Measurements from ENCODE around the gene HIVEP2. TPM values are rescaled to one million over a fixed set of nuclear protein-coding genes. Genes with fewer than 3 reads are reported as not detected.

The HIVEP2 gene
- total RNA-seq, 1 experiment from 2014 or later = 4.2 TPM

GRCh38 chr6:142731611-142732010 is 213.4 kb downstream of the HIVEP2 start:
- no peaks in the 10 kb centered on the region for H3K27me3 Mint-ChIP-seq (ENCODE audit: low read depth)
- Histone ChIP-seq H3K23ac (ENCODE audit: insufficient read length, low read depth, low read length) (no peak overlapping the region), H3T11ph (ENCODE audit: low read length) (no peak overlapping the region), H3K56ac (ENCODE audit: insufficient read length, low read depth, low read length) (no peak overlapping the region), H3K18ac (ENCODE audit: insufficient read length, low read depth, low read length) (no peak overlapping the region), H3K4me1 (ENCODE audit: insufficient read depth, low read length) (no peaks in the 10 kb centered on the region; the same call in 1 of the 2 replicates), H2AFZ (ENCODE audit: low read length) (no peak overlapping the region), H2BK15ac (ENCODE audit: low read depth, low read length) (no peak overlapping the region), H3K9ac (ENCODE audit: extremely low read depth, insufficient read length, low read length) (no peak overlapping the region), H3K4me2 (ENCODE audit: insufficient read depth, insufficient read length, low read length) (no peak overlapping the region), H2BK12ac (ENCODE audit: insufficient read length, low read depth, low read length) (no peak overlapping the region), H3K14ac (ENCODE audit: insufficient read depth, low read length) (no peak overlapping the region), H4K20me1 (ENCODE audit: control insufficient read depth, insufficient read depth, insufficient read length) (no peaks in the 10 kb centered on the region), H2BK5ac (ENCODE audit: insufficient read length, low read length) (no peak overlapping the region), H3K27ac (ENCODE audit: insufficient read length, low read depth, low read length) (no peak overlapping the region), H3K4ac (ENCODE audit: low read depth, low read length) (no peak overlapping the region), H2BK120ac (ENCODE audit: low read depth, low read length, poor library complexity, severe bottlenecking) (no peak overlapping the region), H3K27me3 (ENCODE audit: insufficient read depth, low read length) (no peaks in the 10 kb centered on the region), H4K5ac (ENCODE audit: insufficient read length, low read depth, low read length) (no peak overlapping the region), H2BK20ac (ENCODE audit: low read depth, low read length, poor library complexity, severe bottlenecking) (no peak overlapping the region), H4K8ac (replicated peaks; ENCODE audit: insufficient read length, low read depth, low read length) (no peak overlapping the region), H4K91ac (ENCODE audit: insufficient read length, low read depth, low read length) (no peak overlapping the region), H3K9me3 (ENCODE audit: control insufficient read depth, low read depth, low read length) (no peaks in the 10 kb centered on the region), H3K79me2 (ENCODE audit: insufficient read depth, low read length) (no peaks in the 10 kb centered on the region), H3K23me2 (ENCODE audit: insufficient read length, low read depth, low read length, poor library complexity, severe bottlenecking) (no peaks in the 10 kb centered on the region), H2AK5ac (ENCODE audit: insufficient read length, low read length) (no peak overlapping the region), H3K79me1 (ENCODE audit: insufficient read depth, low read depth, low read length, poor library complexity, severe bottlenecking) (no peaks in the 10 kb centered on the region)
- no peak overlapping the region for H3K27ac Mint-ChIP-seq
- peaks cover 0 to 2% of the 10 kb centered on the region in 2 experiments; a peak in 1 of 5 replicates for H3K9me3 Mint-ChIP-seq
- peaks cover 13 to 17% of the 10 kb centered on the region in 2 experiments for H3K4me1 Mint-ChIP-seq
- no peak for TF ChIP-seq CTCF (conservative IDR thresholded peaks at IDR 0.05)
- no CpG with 5 or more reads among the region's 5 CpGs for WGBS (ENCODE audit: extremely low coverage, insufficient read length, low lambda C conversion rate)
- H3K4me3 Mint-ChIP-seq = no peak overlapping the region
- no peaks in the 10 kb centered on the region for H3K36me3 Mint-ChIP-seq (ENCODE audit: insufficient read depth in 1 of 3, low read depth in 3 of 3)
- DNase-seq = no peak
